Muscle of leg (tissue), 11 donors: ENCODE results near the gene SLC8A1. TPM values are rescaled to one million over a fixed set of nuclear protein-coding genes. Genes with fewer than 3 reads are reported as not detected.

ENCODE experiments used
- DNase-seq: peaks from one replicate; pipeline ENCODE4 v3.0.0; 2013
- H3K27ac ChIP-seq: one replicate; pipeline ENCODE4 v1.5.1; 2013; ENCODE audit warnings: mild to moderate bottlenecking, low read length, control low read depth
- H3K27me3 ChIP-seq: one replicate; pipeline ENCODE4 v1.6.1; 2013; ENCODE audit warnings: low read length; ENCODE audit not compliant: control insufficient read depth, insufficient read depth
- H3K36me3 ChIP-seq: one replicate; pipeline ENCODE4 v1.6.1; 2013; ENCODE audit warnings: low read length; ENCODE audit not compliant: control insufficient read depth, insufficient read depth
- H3K4me1 ChIP-seq: one replicate; pipeline ENCODE4 v1.6.1; 2013; ENCODE audit warnings: low read length; ENCODE audit not compliant: control insufficient read depth, insufficient read depth
- H3K4me3 ChIP-seq: one replicate; pipeline ENCODE4 v1.5.1; 2013; ENCODE audit warnings: low read length, control low read depth
- H3K9me3 ChIP-seq: replicated peaks from 2 replicates; pipeline ENCODE4 v1.6.1; 2013; ENCODE audit warnings: low read depth, low read length; ENCODE audit not compliant: control insufficient read depth
- WGBS: methylation state at CpG from one replicate; pipeline ENCODE4 v1.1.5; 2013; ENCODE audit warnings: missing lambda C conversion rate; ENCODE audit not compliant: insufficient coverage; 5-methylcytosine and 5-hydroxymethylcytosine counted together
- polyA plus RNA-seq, 8 donors: library from polyadenylated mRNA; unstranded; fragments of 120-200 nt; gene quantifications; one replicate each; pipeline versions ENCODE4 v1.2.1 to v1.2.3, GENCODE V29; 2013; ENCODE audit warnings: inconsistent platforms in 1 of 8, low replicate concordance in 1 of 8; ENCODE audit not compliant: insufficient read length in 8 of 8, insufficient read depth in 1 of 8
- total RNA-seq: library from RNA; stranded (reverse); fragments of 120-200 nt; gene quantifications from one replicate; pipeline ENCODE4 v1.2.4, GENCODE V29; 2013

SLC8A1 gene
- total and polyA plus RNA-seq, 9 donors, result 4.9 to 36.8 (median 8.9) TPM

GRCh38 chr2:40230707-40231432 is 221.0 kb downstream of the SLC8A1 start:
- Histone ChIP-seq H3K9me3 (no peaks in the 10 kb centered on the region), H3K4me1 (peaks cover 12% of the 10 kb centered on the region), H3K4me3 (no peak overlapping the region), H3K27me3 (no peaks in the 10 kb centered on the region), H3K36me3 (no peaks in the 10 kb centered on the region), H3K27ac (no peak overlapping the region)
- WGBS, result no CpG with 5 or more reads among the region's 3 CpGs
- peak; percentile 61 for DNase-seq

DNA sequence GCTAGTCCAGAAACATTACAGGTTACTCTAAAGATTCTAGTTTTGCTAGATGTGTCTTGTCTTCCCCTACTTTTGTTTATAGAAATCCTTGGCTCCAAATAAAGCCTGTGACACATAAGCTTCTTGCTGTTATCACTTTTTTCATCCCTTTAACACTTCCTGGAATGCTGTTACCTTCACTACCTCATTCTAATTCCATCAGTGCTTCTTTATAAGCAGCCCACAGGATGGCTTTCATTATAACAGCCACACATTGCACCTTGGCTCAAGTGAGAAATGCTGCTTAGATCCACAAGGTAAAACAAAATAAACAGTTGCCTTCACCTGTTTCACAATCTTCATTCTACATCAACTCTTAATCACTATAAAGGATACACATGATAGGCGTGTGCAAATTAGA is 221.7 kb downstream of the SLC8A1 start:
- H3K27me3 ChIP-seq, result no peaks in the 10 kb centered on the region
- H3K27ac ChIP-seq, result no peak overlapping the region
- H3K9me3 ChIP-seq, result no peaks in the 10 kb centered on the region
- H3K4me1 ChIP-seq, result peaks cover 16% of the 10 kb centered on the region
- no peak for DNase-seq
- no CpG with 5 or more reads among the region's 1 CpG for whole genome bisulfite sequencing
- no peak overlapping the region for H3K4me3 ChIP-seq
- H3K36me3 ChIP-seq, result no peaks in the 10 kb centered on the region

- no peaks in the 10 kb centered on the region for H3K36me3 ChIP-seq
- H3K9me3 ChIP-seq, result no peaks in the 10 kb centered on the region
- peak; percentile 85 for DNase-seq
- no peak overlapping the region for H3K4me3 ChIP-seq
- H3K27me3 ChIP-seq, result no peaks in the 10 kb centered on the region
- no peak overlapping the region for H3K27ac ChIP-seq
- WGBS, result 58% methylated on average over 3 of the region's 3 CpGs
- H3K4me1 ChIP-seq, result peaks cover 16% of the 10 kb centered on the region
These were observed 223.6 kb downstream of the SLC8A1 start for GRCh38 chr2:40228310-40228709.

- DNase-seq, result no peak
- Histone ChIP-seq H3K36me3 (no peaks in the 10 kb centered on the region), H3K4me1 (peaks cover 16% of the 10 kb centered on the region), H3K4me3 (no peak overlapping the region), H3K27ac (no peak overlapping the region), H3K9me3 (no peaks in the 10 kb centered on the region), H3K27me3 (no peaks in the 10 kb centered on the region)
- WGBS, result no CpG with 5 or more reads among the region's 4 CpGs
These were observed 224.7 kb downstream of the SLC8A1 start for GRCh38 chr2:40227210-40227609.

GRCh38 chr2:40226637-40227036 is 225.3 kb downstream of the SLC8A1 start:
- no peak overlapping the region for H3K4me3 ChIP-seq
- DNase-seq, result no peak
- peaks cover 16% of the 10 kb centered on the region for H3K4me1 ChIP-seq
- H3K36me3 ChIP-seq, result no peaks in the 10 kb centered on the region
- H3K27ac ChIP-seq, result no peak overlapping the region
- H3K9me3 ChIP-seq, result no peaks in the 10 kb centered on the region
- no peaks in the 10 kb centered on the region for H3K27me3 ChIP-seq

DNA sequence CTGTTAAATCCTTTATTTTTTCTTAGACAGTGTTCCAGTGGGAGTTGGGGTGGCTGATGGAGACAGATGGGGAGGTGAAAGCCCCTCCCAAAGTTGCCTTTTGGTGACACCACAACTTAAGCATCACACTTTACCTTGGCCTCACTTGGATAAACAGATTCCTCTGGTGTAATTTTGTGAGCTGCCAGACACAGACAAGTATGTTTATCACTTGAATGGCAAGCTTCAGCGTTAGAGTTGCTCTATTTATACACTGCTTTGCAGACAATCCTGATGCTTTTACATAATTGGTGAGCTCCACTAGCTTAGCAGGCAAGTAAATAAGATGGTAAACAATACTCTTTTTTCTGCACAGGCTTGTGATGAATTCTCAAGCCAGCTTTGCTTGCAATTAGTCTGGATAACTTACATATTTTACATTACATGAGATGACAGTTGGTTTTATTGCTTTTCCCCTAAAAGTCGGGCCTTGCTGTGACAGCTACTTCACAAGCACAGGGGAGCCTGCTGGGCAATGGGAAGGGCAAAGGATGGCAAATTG is 226.2 kb downstream of the SLC8A1 start:
- DNase-seq, result peak; percentile 17
- H3K4me1 ChIP-seq, result peaks cover 16% of the 10 kb centered on the region
- H3K36me3 ChIP-seq, result no peaks in the 10 kb centered on the region
- H3K27ac ChIP-seq, result no peak overlapping the region
- no CpG with 5 or more reads among the region's 2 CpGs for WGBS
- H3K27me3 ChIP-seq, result no peaks in the 10 kb centered on the region
- H3K9me3 ChIP-seq, result no peaks in the 10 kb centered on the region
- H3K4me3 ChIP-seq, result no peak overlapping the region

- H3K27ac ChIP-seq, result no peak overlapping the region
- no peaks in the 10 kb centered on the region for H3K36me3 ChIP-seq
- WGBS, result no CpG with 5 or more reads among the region's 4 CpGs
- H3K4me1 ChIP-seq, result peaks cover 21% of the 10 kb centered on the region
- no peak for DNase-seq
- H3K4me3 ChIP-seq, result no peak overlapping the region
- H3K27me3 ChIP-seq, result no peaks in the 10 kb centered on the region
- H3K9me3 ChIP-seq, result no peaks in the 10 kb centered on the region
These were observed 227.6 kb downstream of the SLC8A1 start for GRCh38 chr2:40224318-40224717.

GRCh38 chr2:40220177-40220925 is 231.5 kb downstream of the SLC8A1 start:
- Histone ChIP-seq H3K9me3 (no peaks in the 10 kb centered on the region), H3K27ac (no peak overlapping the region), H3K27me3 (no peaks in the 10 kb centered on the region), H3K4me3 (no peak overlapping the region), H3K4me1 (peaks cover 7% of the 10 kb centered on the region), H3K36me3 (no peaks in the 10 kb centered on the region)
- WGBS, result 80% methylated on average over 1 of the region's 4 CpGs
- DNase-seq, result peak; percentile 57

GRCh38 chr2:40219141-40219540 is 232.7 kb downstream of the SLC8A1 start:
- Histone ChIP-seq H3K36me3 (no peaks in the 10 kb centered on the region), H3K27me3 (no peaks in the 10 kb centered on the region), H3K4me1 (peaks cover 7% of the 10 kb centered on the region), H3K4me3 (no peak overlapping the region), H3K27ac (no peak overlapping the region), H3K9me3 (no peaks in the 10 kb centered on the region)
- DNase-seq, result no peak
- 100% methylated on average over 1 of the region's 1 CpG for WGBS

DNA sequence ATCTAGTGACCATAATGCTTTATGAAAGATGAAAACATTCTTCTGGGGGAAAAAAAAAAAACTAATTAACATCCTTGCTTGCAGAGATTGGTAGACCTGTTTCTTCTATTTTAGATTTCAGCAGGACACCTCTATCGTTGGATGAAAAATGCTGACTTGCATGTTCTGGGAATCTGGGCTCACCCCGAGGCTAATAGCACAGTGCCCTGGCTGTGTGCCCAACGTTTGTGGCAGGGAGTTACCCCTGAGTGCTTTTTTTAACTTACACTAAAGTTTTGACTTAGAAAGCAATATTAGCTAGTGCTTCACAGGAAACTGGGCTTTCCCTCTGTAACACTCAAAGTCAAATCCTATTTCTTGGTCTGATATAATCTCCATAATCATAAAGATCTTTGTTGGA is 233.2 kb downstream of the SLC8A1 start:
- Histone ChIP-seq H3K36me3 (no peaks in the 10 kb centered on the region), H3K9me3 (no peaks in the 10 kb centered on the region), H3K4me3 (no peak overlapping the region), H3K27me3 (no peaks in the 10 kb centered on the region), H3K27ac (no peak overlapping the region), H3K4me1 (peaks cover 10% of the 10 kb centered on the region)
- DNase-seq, result peak; percentile 58
- WGBS, result no CpG with 5 or more reads among the region's 3 CpGs
